ENCODE results near the gene KLF4.

GRCh38 chr9:107455425-107456135 is 34.0 kb downstream of the KLF4 start:
- TF ChIP-seq EP300 (IDR thresholded peaks at IDR 0.05) (no peak), POLR2A (IDR thresholded peaks at IDR 0.05) (no peak)

Measured in gastroesophageal sphincter (tissue), 2 donors.